DND-41 (cell line): ENCODE measurements around the gene CAPN2.

Source experiments
- ATAC-seq: fragments of 200-7000 bp; cut with Tn5 transposase; 3 replicates; pipeline ENCODE4 v1.9.1; 2021; ENCODE audit warnings: low read depth; ENCODE audit not compliant: insufficient read depth
- DNase-seq: peaks from one replicate; pipeline ENCODE4 v3.0.0-alpha.2; 2020
- H2AFZ ChIP-seq: 2 replicates; pipeline ENCODE4 v1.6.0; 2012; ENCODE audit warnings: low read depth, low read length
- H3K27ac ChIP-seq: 2 replicates; pipeline ENCODE4 v1.5.1; 2012; ENCODE audit warnings: low read length, inconsistent platforms
- H3K27me3 ChIP-seq: fragments of 200-600 bp; sonication (generic); 2 replicates; pipeline ENCODE4 v1.6.0; 2012; ENCODE audit warnings: low read length, mild to moderate bottlenecking, inconsistent platforms; ENCODE audit not compliant: insufficient read depth, poor library complexity
- H3K36me3 ChIP-seq: 2 replicates; pipeline ENCODE4 v1.5.1; 2012; ENCODE audit warnings: low read length, inconsistent platforms; ENCODE audit not compliant: insufficient read depth
- H3K4me1 ChIP-seq: 2 replicates; pipeline ENCODE4 v1.5.1; 2012; ENCODE audit warnings: mild to moderate bottlenecking, low read length; ENCODE audit not compliant: insufficient read depth
- H3K4me2 ChIP-seq: 2 replicates; pipeline ENCODE4 v1.6.0; 2012; ENCODE audit warnings: mild to moderate bottlenecking, moderate library complexity, low read length, inconsistent platforms; ENCODE audit not compliant: insufficient read depth
- H3K4me3 ChIP-seq, 2 experiments: fragments of 200-600 bp in 1 of 2; shearing (Covaris generic) in 1 of 2; 2 replicates each; pipeline ENCODE4 v1.5.1; 2012 to 2016; ENCODE audit warnings: inconsistent platforms in 2 of 2, low read length in 2 of 2, mild to moderate bottlenecking in 2 of 2, low read depth in 1 of 2, moderate library complexity in 1 of 2
- H3K79me2 ChIP-seq: 2 replicates; pipeline ENCODE4 v1.6.0; 2012; ENCODE audit warnings: low read length, inconsistent platforms; ENCODE audit not compliant: insufficient read depth
- H3K9ac ChIP-seq: 2 replicates; pipeline ENCODE4 v1.6.0; 2012; ENCODE audit warnings: low read depth, mild to moderate bottlenecking, inconsistent platforms, low read length, moderate library complexity
- H3K9me3 ChIP-seq: 2 replicates; pipeline ENCODE4 v1.5.1; 2012; ENCODE audit warnings: low read length, moderate library complexity, mild to moderate bottlenecking, inconsistent platforms; ENCODE audit not compliant: insufficient read depth, severe bottlenecking
- H4K20me1 ChIP-seq: 2 replicates; pipeline ENCODE4 v1.6.0; 2012; ENCODE audit warnings: low read length; ENCODE audit not compliant: insufficient read depth
- CTCF ChIP-seq: IDR thresholded peaks from 2 replicates; pipeline ENCODE4 v1.5.1; 2012; ENCODE audit warnings: borderline replicate concordance, low read length, moderate library complexity, mild to moderate bottlenecking; ENCODE audit not compliant: poor library complexity, severe bottlenecking; ENCODE audit errors: extremely low read depth
- EZH2 ChIP-seq: IDR thresholded peaks from 3 replicates; pipeline ENCODE4 v1.6.1; 2012; ENCODE audit warnings: borderline replicate concordance, low read depth, mild to moderate bottlenecking, moderate library complexity, low read length, inconsistent platforms; ENCODE audit not compliant: severe bottlenecking

CAPN2 gene

GRCh38 chr1:223707256-223708000, 4.9 kb upstream of the CAPN2 start:
- no peak overlapping the region for H3K9ac ChIP-seq
- TF ChIP-seq CTCF, result no peak
- no peak for TF ChIP-seq EZH2
- peaks cover 12% of the 10 kb centered on the region for H3K27me3 ChIP-seq
- no peak overlapping the region for H3K4me3 ChIP-seq
- ATAC-seq, result no peak
- H3K27ac ChIP-seq, result no peak overlapping the region
- H3K4me1 ChIP-seq, result no peaks in the 10 kb centered on the region
- H3K4me2 ChIP-seq, result no peak overlapping the region
- H3K36me3 ChIP-seq, result no peaks in the 10 kb centered on the region
- no peaks in the 10 kb centered on the region for H3K79me2 ChIP-seq
- no peaks in the 10 kb centered on the region for H4K20me1 ChIP-seq
- H2AFZ ChIP-seq, result no peak overlapping the region
- DNase-seq, result no peak
- H3K9me3 ChIP-seq, result no peaks in the 10 kb centered on the region

- Histone ChIP-seq H3K4me2 (no peak overlapping the region), H3K27ac (no peak overlapping the region), H3K4me1 (no peaks in the 10 kb centered on the region), H4K20me1 (no peaks in the 10 kb centered on the region), H2AFZ (no peak overlapping the region), H3K36me3 (no peaks in the 10 kb centered on the region), H3K27me3 (peaks cover 12% of the 10 kb centered on the region), H3K9ac (no peak overlapping the region), H3K79me2 (no peaks in the 10 kb centered on the region), H3K9me3 (no peaks in the 10 kb centered on the region), H3K4me3 (no peak overlapping the region)
- no peak for DNase-seq
- TF ChIP-seq CTCF (no peak), EZH2 (no peak)
- no peak for ATAC-seq
These were observed 4.4 kb upstream of the CAPN2 start for GRCh38 chr1:223708001-223708359.

- no peak overlapping the region for H3K4me3 ChIP-seq
- no peaks in the 10 kb centered on the region for H4K20me1 ChIP-seq
- H3K27me3 ChIP-seq, result peaks cover 12% of the 10 kb centered on the region
- no peak overlapping the region for H2AFZ ChIP-seq
- TF ChIP-seq EZH2 (no peak), CTCF (no peak)
- no peak for DNase-seq
- no peak for ATAC-seq
- no peaks in the 10 kb centered on the region for H3K4me1 ChIP-seq
- no peaks in the 10 kb centered on the region for H3K9me3 ChIP-seq
- no peak overlapping the region for H3K4me2 ChIP-seq
- no peaks in the 10 kb centered on the region for H3K79me2 ChIP-seq
- H3K9ac ChIP-seq, result no peak overlapping the region
- H3K36me3 ChIP-seq, result no peaks in the 10 kb centered on the region
- H3K27ac ChIP-seq, result no peak overlapping the region
These were observed 3.6 kb upstream of the CAPN2 start for GRCh38 chr1:223708651-223709268.
